GM12875 (cell line): ENCODE results near the gene AKAP13.

ENCODE experiments used
- H3K4me3 ChIP-seq: one replicate; pipeline ENCODE4 v1.5.1; 2011; ENCODE audit warnings: low read depth, low read length, control low read depth
- TF ChIP-seq, protein P1 (sequence below): IDR thresholded peaks from 2 replicates; pipeline ENCODE4 v1.5.1; 2011; ENCODE audit warnings: low read depth, mild to moderate bottlenecking, control low read depth, inconsistent platforms, low read length, moderate library complexity, borderline replicate concordance; ENCODE audit not compliant: insufficient read depth

The AKAP13 gene

GRCh38 chr15:85707519-85708338 lies 327.3 kb downstream of the AKAP13 start:
- TF ChIP-seq, protein P1, sequence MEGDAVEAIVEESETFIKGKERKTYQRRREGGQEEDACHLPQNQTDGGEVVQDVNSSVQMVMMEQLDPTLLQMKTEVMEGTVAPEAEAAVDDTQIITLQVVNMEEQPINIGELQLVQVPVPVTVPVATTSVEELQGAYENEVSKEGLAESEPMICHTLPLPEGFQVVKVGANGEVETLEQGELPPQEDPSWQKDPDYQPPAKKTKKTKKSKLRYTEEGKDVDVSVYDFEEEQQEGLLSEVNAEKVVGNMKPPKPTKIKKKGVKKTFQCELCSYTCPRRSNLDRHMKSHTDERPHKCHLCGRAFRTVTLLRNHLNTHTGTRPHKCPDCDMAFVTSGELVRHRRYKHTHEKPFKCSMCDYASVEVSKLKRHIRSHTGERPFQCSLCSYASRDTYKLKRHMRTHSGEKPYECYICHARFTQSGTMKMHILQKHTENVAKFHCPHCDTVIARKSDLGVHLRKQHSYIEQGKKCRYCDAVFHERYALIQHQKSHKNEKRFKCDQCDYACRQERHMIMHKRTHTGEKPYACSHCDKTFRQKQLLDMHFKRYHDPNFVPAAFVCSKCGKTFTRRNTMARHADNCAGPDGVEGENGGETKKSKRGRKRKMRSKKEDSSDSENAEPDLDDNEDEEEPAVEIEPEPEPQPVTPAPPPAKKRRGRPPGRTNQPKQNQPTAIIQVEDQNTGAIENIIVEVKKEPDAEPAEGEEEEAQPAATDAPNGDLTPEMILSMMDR, result no peak
- no peak overlapping the region for H3K4me3 ChIP-seq

- H3K4me3 ChIP-seq, result no peak overlapping the region
- TF ChIP-seq, protein P1, result no peak
Observed at GRCh38 chr15:85708402-85708941, 328.1 kb downstream of the AKAP13 start.

GRCh38 chr15:85709250-85709649 lies 328.8 kb downstream of the AKAP13 start:
- TF ChIP-seq, protein P1, result no peak
- H3K4me3 ChIP-seq, result no peak overlapping the region

- no peak overlapping the region for H3K4me3 ChIP-seq
- TF ChIP-seq, protein P1, result no peak
Observed at GRCh38 chr15:85710340-85710842, 330.0 kb downstream of the AKAP13 start.

DNA sequence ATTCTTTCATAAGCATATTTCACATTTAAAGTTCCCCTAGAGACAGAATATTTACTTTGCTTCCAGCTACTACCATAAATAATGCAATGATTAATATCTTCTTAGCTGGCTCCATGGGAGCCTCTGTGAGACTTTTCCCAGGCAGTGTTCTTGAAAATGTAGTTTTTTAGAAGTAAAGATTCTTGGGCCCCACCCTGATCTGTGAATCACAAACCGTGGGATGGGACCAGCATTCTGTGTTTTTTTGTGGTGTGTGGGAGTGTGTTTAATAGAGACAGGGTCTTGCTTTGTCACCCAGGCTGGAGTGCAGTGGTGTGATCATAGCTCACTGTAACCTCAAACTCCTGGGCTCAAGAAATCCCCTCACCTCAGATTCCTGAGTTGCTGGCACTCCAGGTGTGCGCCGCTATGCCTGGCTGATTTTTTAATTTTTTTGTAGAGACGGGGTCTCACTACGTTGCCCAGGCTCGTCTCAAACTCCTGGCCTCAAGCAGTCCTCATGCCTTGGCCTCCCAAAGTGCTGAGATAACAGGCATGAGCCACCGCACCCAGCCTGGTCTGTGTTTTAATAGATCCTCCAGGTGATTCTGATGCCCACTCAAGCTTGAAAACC lies 331.3 kb downstream of the AKAP13 start:
- no peak overlapping the region for H3K4me3 ChIP-seq
- TF ChIP-seq, protein P1, result no peak

GRCh38 chr15:85716261-85716660 lies 335.9 kb downstream of the AKAP13 start:
- H3K4me3 ChIP-seq, result no peak overlapping the region
- TF ChIP-seq, protein P1, result no peak
